Suprapubic skin (tissue), 4 donors: ENCODE data around the gene SLC35D2. TPM values are rescaled to one million over a fixed set of nuclear protein-coding genes. Genes with fewer than 3 reads are reported as not detected.
"Not testable (repeated sequence)": the region's sequence is repeated elsewhere in the genome, so short reads cannot be mapped to it uniquely, and the experiment has no call there.

Experiments used
- DNase-seq, 2 donors: peaks; one replicate each; pipeline ENCODE4 v3.0.0-alpha.2; 2019; ENCODE audit warnings: low spot score in 2 of 2
- H3K27ac ChIP-seq: fragments of 200-600 bp; sonication (generic); one replicate; pipeline ENCODE4 v1.5.1; 2019
- H3K27me3 ChIP-seq: fragments of 200-600 bp; sonication (generic); one replicate; pipeline ENCODE4 v1.5.1; 2019
- H3K36me3 ChIP-seq: fragments of 200-600 bp; sonication (generic); one replicate; pipeline ENCODE4 v1.5.1; 2019
- H3K4me1 ChIP-seq: fragments of 200-600 bp; sonication (generic); one replicate; pipeline ENCODE4 v1.5.1; 2019
- H3K4me3 ChIP-seq: fragments of 200-600 bp; sonication (generic); one replicate; pipeline ENCODE4 v1.5.1; 2019; ENCODE audit warnings: mild to moderate bottlenecking
- H3K9me3 ChIP-seq: fragments of 200-600 bp; sonication (generic); one replicate; pipeline ENCODE4 v1.5.1; 2019
- CTCF ChIP-seq, 2 donors: fragments of 200-600 bp in 1 of 2; fragments of 450-650 bp in 1 of 2; sonication (generic) in 1 of 2; IDR thresholded peaks; one replicate each; pipeline ENCODE4 v1.5.1; 2016 to 2019; ENCODE audit warnings: antibody characterized with exemption in 2 of 2, mild to moderate bottlenecking in 1 of 2, moderate library complexity in 1 of 2
- EP300 ChIP-seq: sonication (generic); formaldehyde crosslinking; IDR thresholded peaks from one replicate; pipeline ENCODE4 v1.6.1; 2017; ENCODE audit warnings: antibody characterized with exemption
- POLR2A ChIP-seq, 2 donors: fragments of 450-650 bp; IDR thresholded peaks; one replicate each; pipeline ENCODE4 v1.6.1; 2017; ENCODE audit warnings: antibody characterized with exemption in 2 of 2, mild to moderate bottlenecking in 2 of 2, moderate library complexity in 2 of 2
- POLR2AphosphoS5 ChIP-seq, 3 donors: sonication (generic); formaldehyde crosslinking; IDR thresholded peaks; one replicate each; pipeline ENCODE4 v1.6.1; 2017; ENCODE audit warnings: antibody characterized with exemption in 3 of 3
- WGBS: methylation state at CpG from one replicate; pipeline ENCODE4 v1.1.5; 2018; 5-methylcytosine and 5-hydroxymethylcytosine counted together
- total RNA-seq, 4 donors: library from RNA; depleted of rRNA; stranded (reverse); fragments of >200 nt; gene quantifications; one replicate each; pipeline ENCODE4 v1.1.0, GENCODE V29; 2016

Gene SLC35D2
- total RNA-seq, 4 donors from 2014 or later = 11.3 to 20.6 (median 17.9) TPM

DNA sequence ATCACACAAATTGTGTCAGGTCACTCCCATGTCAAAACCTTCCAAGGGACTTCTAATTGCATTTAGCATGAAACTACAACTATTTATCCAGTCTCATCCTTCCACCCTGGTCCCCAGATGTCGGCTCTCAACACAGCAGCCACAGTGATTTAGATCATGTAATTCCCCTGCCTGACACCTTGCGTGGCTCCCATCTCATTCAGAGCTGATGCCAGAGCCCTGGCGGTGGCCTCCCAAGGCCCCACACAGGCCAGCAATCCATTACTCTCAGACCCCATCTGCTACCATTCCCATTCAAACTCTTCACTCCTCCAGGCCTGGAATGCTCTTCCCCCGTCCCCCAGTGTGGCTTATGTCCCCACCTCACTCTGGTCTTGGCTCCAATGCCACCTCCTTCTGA lies 2.4 kb downstream of the SLC35D2 start:
- no peak overlapping the region for H3K27ac ChIP-seq
- no peak overlapping the region for H3K4me3 ChIP-seq
- 93% methylated on average over 4 of the region's 4 CpGs for WGBS
- H3K27me3 ChIP-seq = no peaks in the 10 kb centered on the region
- peaks cover 16% of the 10 kb centered on the region for H3K4me1 ChIP-seq
- H3K36me3 ChIP-seq = no peaks in the 10 kb centered on the region
- no peak for DNase-seq
- TF ChIP-seq POLR2A (IDR thresholded peaks at IDR 0.05) = no peak
- no peak for TF ChIP-seq CTCF (IDR thresholded peaks at IDR 0.05)
- TF ChIP-seq POLR2AphosphoS5 (IDR thresholded peaks at IDR 0.05) = no peak
- TF ChIP-seq EP300 = no peak
- no peaks in the 10 kb centered on the region for H3K9me3 ChIP-seq

- WGBS = 91% methylated on average over 2 of the region's 2 CpGs
- Histone ChIP-seq H3K36me3 (no peaks in the 10 kb centered on the region), H3K9me3 (no peaks in the 10 kb centered on the region), H3K27ac (no peak overlapping the region), H3K4me3 (no peak overlapping the region), H3K4me1 (peaks cover 16% of the 10 kb centered on the region), H3K27me3 (no peaks in the 10 kb centered on the region)
- no peak for DNase-seq
- TF ChIP-seq POLR2AphosphoS5 (IDR thresholded peaks at IDR 0.05) (no peak), POLR2A (IDR thresholded peaks at IDR 0.05) (no peak), EP300 (no peak), CTCF (IDR thresholded peaks at IDR 0.05) (no peak)
These were observed 4.0 kb downstream of the SLC35D2 start for GRCh38 chr9:96379461-96379860.

DNA sequence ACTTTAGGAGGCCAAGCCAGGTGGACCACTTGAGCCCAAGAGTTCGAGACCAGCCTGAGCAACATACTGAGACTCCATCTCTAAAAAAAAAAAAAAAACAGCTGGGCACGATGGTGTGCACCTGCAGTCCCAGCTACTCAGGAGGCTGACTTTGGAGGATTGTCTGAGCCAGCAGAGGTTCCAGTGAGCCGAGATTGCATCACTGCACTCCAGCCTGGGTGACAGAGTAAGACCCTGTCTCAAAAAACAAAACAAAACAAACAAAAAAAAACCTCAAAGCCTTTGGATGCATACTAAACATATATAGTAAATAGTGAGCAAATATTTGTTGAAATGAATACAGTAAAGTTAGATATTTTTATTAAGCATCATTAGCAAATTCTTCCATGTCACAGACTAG lies 5.3 kb downstream of the SLC35D2 start:
- no peak for DNase-seq
- Histone ChIP-seq H3K27ac (no peak overlapping the region), H3K9me3 (no peaks in the 10 kb centered on the region), H3K4me3 (no peak overlapping the region), H3K36me3 (no peaks in the 10 kb centered on the region), H3K4me1 (peaks cover 16% of the 10 kb centered on the region), H3K27me3 (no peaks in the 10 kb centered on the region)
- WGBS = 91% methylated on average over 3 of the region's 3 CpGs
- TF ChIP-seq POLR2A (IDR thresholded peaks at IDR 0.05) = no peak
- TF ChIP-seq EP300 = no peak
- TF ChIP-seq POLR2AphosphoS5 (IDR thresholded peaks at IDR 0.05) = no peak
- TF ChIP-seq CTCF (IDR thresholded peaks at IDR 0.05) = no peak

DNA sequence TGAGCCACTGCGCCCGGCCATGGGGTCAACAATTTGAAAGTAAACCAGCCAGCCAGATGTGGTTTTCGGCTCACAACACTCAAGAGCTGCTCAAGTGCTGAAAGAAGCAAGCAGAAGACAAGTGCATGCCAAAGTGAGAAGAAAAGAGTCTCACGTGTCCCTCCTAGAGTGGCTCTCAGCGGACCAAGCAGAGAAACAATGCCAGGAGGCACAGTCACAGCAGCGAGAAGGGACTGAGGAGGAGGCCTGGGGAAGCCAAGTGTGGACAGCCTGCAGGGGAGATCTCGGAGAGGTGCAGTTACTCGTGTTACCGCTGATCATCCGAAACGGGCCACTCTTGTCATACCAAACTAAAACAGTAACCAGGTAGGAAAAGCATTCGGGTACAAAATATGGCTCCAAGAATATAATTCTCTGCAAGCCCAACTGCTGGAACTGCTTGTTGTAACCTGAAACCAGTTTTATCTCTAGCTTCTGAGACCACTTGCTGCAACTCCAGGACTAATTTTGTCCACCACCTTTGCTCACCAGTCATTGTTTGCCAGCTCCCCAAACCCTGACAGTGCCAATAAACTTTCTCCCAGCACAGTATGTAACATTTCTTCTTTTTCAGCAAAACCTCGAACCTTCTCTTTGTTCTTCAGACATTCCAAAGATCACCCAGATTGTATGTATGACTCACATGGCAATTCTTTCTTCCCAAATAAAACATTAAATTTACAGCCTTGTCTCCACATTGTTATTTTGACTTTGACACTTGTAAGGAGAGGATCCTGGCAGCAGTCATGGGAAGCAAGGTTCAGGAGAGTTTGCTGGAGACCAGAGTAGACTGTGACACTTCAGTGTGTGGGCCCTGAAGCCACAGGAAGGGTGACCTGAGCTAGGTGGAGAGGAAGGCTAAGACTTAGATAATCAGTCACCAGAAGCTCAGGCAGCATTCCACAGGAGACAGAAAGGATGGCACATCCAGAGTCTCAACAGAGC lies 6.3 kb downstream of the SLC35D2 start:
- Histone ChIP-seq H3K27ac (no peak overlapping the region), H3K36me3 (no peaks in the 10 kb centered on the region), H3K9me3 (no peaks in the 10 kb centered on the region), H3K4me1 (peaks cover 6% of the 10 kb centered on the region), H3K4me3 (no peak overlapping the region), H3K27me3 (no peaks in the 10 kb centered on the region)
- WGBS = 80% methylated on average over 13 of the region's 13 CpGs
- TF ChIP-seq POLR2A (IDR thresholded peaks at IDR 0.05) (no peak), POLR2AphosphoS5 (IDR thresholded peaks at IDR 0.05) (no peak), EP300 (no peak), CTCF (IDR thresholded peaks at IDR 0.05) (no peak)
- no peak for DNase-seq

DNA sequence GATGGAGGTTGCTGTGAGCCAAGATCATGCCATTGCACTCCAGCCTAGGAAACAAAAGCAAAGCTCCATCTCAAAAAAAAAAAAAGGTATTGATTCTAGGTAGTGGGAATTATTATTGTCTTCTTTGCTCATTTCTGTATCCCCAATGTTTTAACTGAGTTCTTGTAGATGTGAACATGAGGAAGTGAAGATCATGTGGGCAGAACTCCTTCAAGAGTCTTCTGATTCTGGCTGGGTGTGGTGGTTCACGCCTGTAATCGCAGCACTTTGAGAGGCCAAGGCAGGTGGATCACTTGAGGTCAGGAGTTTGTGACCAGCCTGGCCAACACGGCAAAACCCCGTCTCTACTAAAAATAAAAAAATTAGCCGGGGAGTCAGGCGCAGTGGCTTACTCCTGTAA lies 8.0 kb downstream of the SLC35D2 start:
- not testable (repeated sequence) for H3K9me3 ChIP-seq, DNase-seq, H3K4me1 ChIP-seq, H3K4me3 ChIP-seq, H3K27me3 ChIP-seq, H3K36me3 ChIP-seq, H3K27ac ChIP-seq
- 96% methylated on average over 6 of the region's 6 CpGs for WGBS
